Dedifferentiated amniotic fluid mesenchymal stem cell (primary cell): ENCODE data around the gene HEATR9.

Experiments used
- DNase-seq: peaks from one replicate; pipeline ENCODE4 v3.0.0-alpha.2; 2016; ENCODE audit errors: extremely low spot score

Gene HEATR9

DNA sequence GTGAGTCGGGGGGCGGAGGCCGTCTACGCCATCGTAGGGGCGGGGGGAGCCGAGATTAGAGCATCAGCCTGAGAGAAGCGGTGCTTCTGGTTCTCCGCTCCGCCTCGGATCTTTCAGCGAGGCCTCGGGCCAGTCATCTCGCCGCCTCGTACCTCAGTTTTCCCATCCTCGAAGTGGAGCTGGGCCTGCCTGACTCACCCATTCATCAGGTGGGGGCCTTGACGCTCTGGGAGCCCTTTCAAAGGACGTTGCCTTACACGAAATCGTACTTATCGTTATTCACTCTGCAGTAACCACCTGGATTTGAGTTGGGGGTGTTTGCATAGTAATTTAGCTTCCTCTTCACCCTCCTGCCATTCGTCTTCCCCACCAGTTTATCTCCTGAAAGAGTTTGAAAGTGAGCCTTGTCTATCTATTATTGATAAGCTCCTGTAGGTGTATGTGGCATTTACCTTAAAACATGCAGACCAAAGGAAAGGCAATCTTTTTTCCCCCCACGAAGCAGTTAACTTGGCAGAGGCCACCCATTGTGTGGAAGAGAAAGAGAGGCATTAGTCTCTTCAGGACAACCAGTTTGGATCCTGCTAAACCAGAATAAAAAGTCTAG lies 58.7 kb downstream of the HEATR9 start:
- DNase-seq = peak; percentile 17

- DNase-seq = peak; percentile 98
Measured at GRCh38 chr17:35808962-35809854, 59.5 kb downstream of the HEATR9 start, which contains the start of gene TAF15. Gene TAF15 (plus strand): TSS chr17:35809484. CDS start chr17:35809570, 86 bp downstream.

- DNase-seq = no peak
Measured at GRCh38 chr17:35808240-35808961, 60.3 kb downstream of the HEATR9 start.

- DNase-seq = peak; percentile 32
Measured at GRCh38 chr17:35807371-35808144, 61.1 kb downstream of the HEATR9 start.
